GM12878 (cell line): Measurements from ENCODE around the gene GRIK5.

Experiments used
- CHD2 ChIP-seq: IDR thresholded peaks from 2 replicates; pipeline ENCODE4 v1.6.1; 2011; ENCODE audit warnings: low read depth, low read length, improper control_type of control experiment, borderline replicate concordance
- JUND ChIP-seq: IDR thresholded peaks from 2 replicates; pipeline ENCODE4 v1.6.1; 2012; ENCODE audit warnings: low read depth, mild to moderate bottlenecking, low read length, improper control_type of control experiment, moderate library complexity
- NFXL1 ChIP-seq: fragments of 450-650 bp; IDR thresholded peaks from 2 replicates; pipeline ENCODE4 v1.6.1; 2017; ENCODE audit warnings: antibody characterized with exemption, mild to moderate bottlenecking, borderline replicate concordance
- POLR2A ChIP-seq: IDR thresholded peaks from 2 replicates; pipeline ENCODE4 v1.6.1; 2011; ENCODE audit warnings: low read depth, mild to moderate bottlenecking, low read length
- RBBP5 ChIP-seq: fragments of 200-600 bp; sonication (generic); conservative IDR thresholded peaks from 2 replicates; pipeline ENCODE4 v1.6.1; 2016
- SMC3 ChIP-seq: IDR thresholded peaks from 2 replicates; pipeline ENCODE4 v1.6.1; 2011; ENCODE audit warnings: low read length, improper control_type of control experiment, borderline replicate concordance
- SRF ChIP-seq, 2 experiments: IDR thresholded peaks; 2 replicates each; pipeline ENCODE4 v1.6.1; 2011; ENCODE audit warnings: low read depth in 2 of 2, low read length in 2 of 2, mild to moderate bottlenecking in 1 of 2, moderate library complexity in 1 of 2
- TBL1XR1 ChIP-seq: IDR thresholded peaks from 2 replicates; pipeline ENCODE4 v1.6.1; 2012; ENCODE audit warnings: low read depth, low read length, improper control_type of control experiment
- YY1 ChIP-seq: IDR thresholded peaks from 2 replicates; pipeline ENCODE4 v1.6.1; 2011; ENCODE audit warnings: low read depth, mild to moderate bottlenecking, low read length
- TF ChIP-seq, protein P1 (sequence below): IDR thresholded peaks from 2 replicates; pipeline ENCODE4 v1.6.1; 2011; ENCODE audit warnings: borderline replicate concordance, low read depth, mild to moderate bottlenecking, moderate library complexity, mixed read lengths, low read length; ENCODE audit not compliant: insufficient read depth; ENCODE audit errors: extremely low read length
- TF ChIP-seq, protein P2 (sequence below), 3 experiments: IDR thresholded peaks in 2 of 3; conservative IDR thresholded peaks in 1 of 3; 2 replicates each; pipeline ENCODE4 v1.5.1; 2011; ENCODE audit warnings: low read depth in 3 of 3, low read length in 3 of 3, mild to moderate bottlenecking in 3 of 3, control low read depth in 2 of 3, moderate library complexity in 2 of 3, inconsistent platforms in 1 of 3, mixed read lengths in 1 of 3; ENCODE audit not compliant: control insufficient read depth in 2 of 3, insufficient read depth in 1 of 3; ENCODE audit errors: extremely low read depth in 1 of 3
- TF ChIP-seq, protein P3 (sequence below): IDR thresholded peaks from 2 replicates; pipeline ENCODE4 v1.6.1; 2011; ENCODE audit warnings: mild to moderate bottlenecking, low read depth, low read length, moderate library complexity; ENCODE audit not compliant: insufficient replicate concordance

DNA sequence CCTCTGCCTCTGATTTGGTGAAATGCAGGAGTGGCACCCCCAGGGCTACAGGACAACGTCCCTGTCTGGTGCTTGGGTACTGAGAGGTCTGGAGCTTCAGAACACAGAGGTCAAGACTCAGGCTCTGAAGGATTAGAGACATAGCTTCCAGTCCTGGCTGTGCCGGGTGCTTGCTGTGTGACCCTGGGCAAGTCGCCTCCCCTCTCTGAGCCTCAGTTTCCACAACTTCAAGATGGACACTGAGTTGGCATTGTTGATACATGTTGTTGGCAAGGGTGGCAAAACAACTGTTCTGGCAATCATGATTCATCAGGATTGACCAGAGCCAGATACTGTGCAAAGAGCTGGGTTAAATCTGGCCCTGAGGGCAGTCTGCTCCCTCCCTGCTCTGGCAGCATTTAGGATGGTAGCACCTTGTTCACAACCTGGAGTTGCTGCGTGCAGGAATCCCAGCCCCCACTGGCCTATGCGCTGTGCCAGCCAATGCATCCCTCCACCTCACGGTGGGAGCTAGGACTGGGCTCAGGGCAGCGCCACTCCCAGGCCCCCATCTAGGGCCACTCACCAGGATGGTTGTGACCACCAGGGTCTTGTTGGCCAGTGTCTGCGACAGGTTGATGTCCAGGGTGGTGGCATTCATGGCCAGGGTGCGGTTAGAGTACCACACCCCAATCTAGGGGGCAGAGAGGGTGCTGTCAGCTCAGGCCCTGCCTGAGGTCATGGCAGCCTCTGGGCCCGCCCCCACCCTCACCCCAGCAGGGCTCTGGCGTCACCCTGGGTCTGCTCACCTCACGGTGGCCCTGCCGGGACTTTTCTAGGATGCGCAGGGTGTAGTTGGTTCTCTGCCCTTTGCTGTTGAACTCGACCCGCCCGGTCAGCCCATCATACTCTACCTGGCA, 16.7 kb downstream of the GRIK5 start:
- TF ChIP-seq, protein P1, sequence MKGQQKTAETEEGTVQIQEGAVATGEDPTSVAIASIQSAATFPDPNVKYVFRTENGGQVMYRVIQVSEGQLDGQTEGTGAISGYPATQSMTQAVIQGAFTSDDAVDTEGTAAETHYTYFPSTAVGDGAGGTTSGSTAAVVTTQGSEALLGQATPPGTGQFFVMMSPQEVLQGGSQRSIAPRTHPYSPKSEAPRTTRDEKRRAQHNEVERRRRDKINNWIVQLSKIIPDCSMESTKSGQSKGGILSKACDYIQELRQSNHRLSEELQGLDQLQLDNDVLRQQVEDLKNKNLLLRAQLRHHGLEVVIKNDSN = no peak
- no peak for TF ChIP-seq JUND
- TF ChIP-seq NFXL1 = no peak
- TF ChIP-seq YY1 = no peak
- TF ChIP-seq, protein P2, sequence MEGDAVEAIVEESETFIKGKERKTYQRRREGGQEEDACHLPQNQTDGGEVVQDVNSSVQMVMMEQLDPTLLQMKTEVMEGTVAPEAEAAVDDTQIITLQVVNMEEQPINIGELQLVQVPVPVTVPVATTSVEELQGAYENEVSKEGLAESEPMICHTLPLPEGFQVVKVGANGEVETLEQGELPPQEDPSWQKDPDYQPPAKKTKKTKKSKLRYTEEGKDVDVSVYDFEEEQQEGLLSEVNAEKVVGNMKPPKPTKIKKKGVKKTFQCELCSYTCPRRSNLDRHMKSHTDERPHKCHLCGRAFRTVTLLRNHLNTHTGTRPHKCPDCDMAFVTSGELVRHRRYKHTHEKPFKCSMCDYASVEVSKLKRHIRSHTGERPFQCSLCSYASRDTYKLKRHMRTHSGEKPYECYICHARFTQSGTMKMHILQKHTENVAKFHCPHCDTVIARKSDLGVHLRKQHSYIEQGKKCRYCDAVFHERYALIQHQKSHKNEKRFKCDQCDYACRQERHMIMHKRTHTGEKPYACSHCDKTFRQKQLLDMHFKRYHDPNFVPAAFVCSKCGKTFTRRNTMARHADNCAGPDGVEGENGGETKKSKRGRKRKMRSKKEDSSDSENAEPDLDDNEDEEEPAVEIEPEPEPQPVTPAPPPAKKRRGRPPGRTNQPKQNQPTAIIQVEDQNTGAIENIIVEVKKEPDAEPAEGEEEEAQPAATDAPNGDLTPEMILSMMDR (IDR thresholded peaks at IDR 0.05 in 2 of 3, conservative IDR thresholded peaks at IDR 0.05 in 1 of 3; ENCODE audit: control insufficient read depth in 2 of 3, extremely low read depth in 1 of 3, insufficient read depth in 1 of 3, low read depth in 3 of 3, low read length in 3 of 3) = no peak
- no peak for TF ChIP-seq CHD2
- no peak for TF ChIP-seq RBBP5
- no peak for TF ChIP-seq SMC3
- TF ChIP-seq POLR2A = no peak
- TF ChIP-seq SRF (IDR thresholded peaks at IDR 0.05; ENCODE audit: low read depth in 2 of 2, low read length in 2 of 2) = no peak
- no peak for TF ChIP-seq TBL1XR1
- TF ChIP-seq, protein P3, sequence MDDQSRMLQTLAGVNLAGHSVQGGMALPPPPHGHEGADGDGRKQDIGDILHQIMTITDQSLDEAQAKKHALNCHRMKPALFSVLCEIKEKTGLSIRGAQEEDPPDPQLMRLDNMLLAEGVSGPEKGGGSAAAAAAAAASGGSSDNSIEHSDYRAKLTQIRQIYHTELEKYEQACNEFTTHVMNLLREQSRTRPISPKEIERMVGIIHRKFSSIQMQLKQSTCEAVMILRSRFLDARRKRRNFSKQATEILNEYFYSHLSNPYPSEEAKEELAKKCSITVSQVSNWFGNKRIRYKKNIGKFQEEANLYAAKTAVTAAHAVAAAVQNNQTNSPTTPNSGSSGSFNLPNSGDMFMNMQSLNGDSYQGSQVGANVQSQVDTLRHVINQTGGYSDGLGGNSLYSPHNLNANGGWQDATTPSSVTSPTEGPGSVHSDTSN = no peak
